Peyer's patch (tissue), 4 donors: ENCODE results near the gene BOLL. TPM values are rescaled to one million over a fixed set of nuclear protein-coding genes. Genes with fewer than 3 reads are reported as not detected.
"Not testable (repeated sequence)": the region's sequence is repeated elsewhere in the genome, so short reads cannot be mapped to it uniquely, and the experiment has no call there.

ENCODE experiments used
- DNase-seq, 3 donors: peaks; one replicate each; pipeline ENCODE4 v3.0.0-alpha.2; 2017 to 2019
- H3K27ac ChIP-seq, 4 donors: fragments of 200-600 bp; sonication (generic); one replicate each; pipeline ENCODE4 v1.5.1; 2016 to 2019
- H3K27me3 ChIP-seq, 2 donors: fragments of 200-600 bp; sonication (generic); one replicate each; pipeline ENCODE4 v1.5.1; 2019
- H3K36me3 ChIP-seq, 3 donors: fragments of 200-600 bp; sonication (generic); one replicate each; pipeline ENCODE4 v1.5.1; 2016 to 2019
- H3K4me1 ChIP-seq, 4 donors: fragments of 200-600 bp; sonication (generic); one replicate each; pipeline ENCODE4 v1.5.1; 2016 to 2019
- H3K4me3 ChIP-seq, 4 donors: fragments of 200-600 bp; sonication (generic); 1 replicate in 3 of 4; 2 replicates in 1 of 4; pipeline ENCODE4 v1.5.1; 2016 to 2019; ENCODE audit warnings: mild to moderate bottlenecking in 1 of 4
- H3K9me3 ChIP-seq, 4 donors: fragments of 200-600 bp; sonication (generic); one replicate each; pipeline ENCODE4 v1.5.1; 2016 to 2019; ENCODE audit warnings: mild to moderate bottlenecking in 1 of 4
- POLR2A ChIP-seq, 2 donors: fragments of 450-650 bp; IDR thresholded peaks; one replicate each; pipeline ENCODE4 v1.5.1; 2017; ENCODE audit warnings: antibody characterized with exemption in 2 of 2, mild to moderate bottlenecking in 2 of 2, moderate library complexity in 2 of 2
- total RNA-seq, 4 donors: library from RNA; depleted of rRNA; stranded (reverse); fragments of >200 nt; gene quantifications; one replicate each; pipeline ENCODE4 v1.1.0, GENCODE V29; 2016
- TF ChIP-seq, protein P1 (sequence below), 6 experiments: fragments of 450-650 bp in 4 of 6; fragments of 200-600 bp in 2 of 6; sonication (generic) in 1 of 6; IDR thresholded peaks; one replicate each; pipeline ENCODE4 v1.5.1; 2017 to 2019; ENCODE audit warnings: antibody characterized with exemption in 6 of 6, mild to moderate bottlenecking in 3 of 6, moderate library complexity in 1 of 6

Gene BOLL
- total RNA-seq, 4 donors from 2014 or later = not detected

DNA sequence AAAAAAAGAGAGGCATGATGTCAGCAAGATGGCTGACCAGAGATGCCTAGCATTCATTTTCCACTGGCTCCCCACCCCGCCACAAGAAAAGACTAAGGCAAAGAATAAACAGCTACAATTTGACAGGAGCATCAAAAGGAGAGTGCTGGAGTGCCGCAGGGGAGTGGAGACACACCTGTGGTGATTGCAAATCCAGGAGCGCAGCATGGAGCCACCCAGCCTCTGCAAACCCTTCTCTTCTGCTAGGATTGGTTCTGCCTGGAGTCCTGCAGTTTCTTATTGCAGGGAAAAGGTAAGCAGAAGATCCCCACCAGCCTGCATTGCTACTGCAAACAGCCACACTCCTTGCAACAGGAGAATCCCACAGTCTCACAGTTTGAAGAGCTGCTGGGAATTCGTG lies 26.1 kb downstream of the BOLL start:
- H3K27me3 ChIP-seq = no peaks in the 10 kb centered on the region
- no peak overlapping the region for H3K4me3 ChIP-seq
- peaks cover 0 to 7% (median 0%) of the 10 kb centered on the region in 4 donors for H3K9me3 ChIP-seq
- H3K36me3 ChIP-seq = no peaks in the 10 kb centered on the region
- H3K4me1 ChIP-seq = no peaks in the 10 kb centered on the region
- TF ChIP-seq, protein P1, sequence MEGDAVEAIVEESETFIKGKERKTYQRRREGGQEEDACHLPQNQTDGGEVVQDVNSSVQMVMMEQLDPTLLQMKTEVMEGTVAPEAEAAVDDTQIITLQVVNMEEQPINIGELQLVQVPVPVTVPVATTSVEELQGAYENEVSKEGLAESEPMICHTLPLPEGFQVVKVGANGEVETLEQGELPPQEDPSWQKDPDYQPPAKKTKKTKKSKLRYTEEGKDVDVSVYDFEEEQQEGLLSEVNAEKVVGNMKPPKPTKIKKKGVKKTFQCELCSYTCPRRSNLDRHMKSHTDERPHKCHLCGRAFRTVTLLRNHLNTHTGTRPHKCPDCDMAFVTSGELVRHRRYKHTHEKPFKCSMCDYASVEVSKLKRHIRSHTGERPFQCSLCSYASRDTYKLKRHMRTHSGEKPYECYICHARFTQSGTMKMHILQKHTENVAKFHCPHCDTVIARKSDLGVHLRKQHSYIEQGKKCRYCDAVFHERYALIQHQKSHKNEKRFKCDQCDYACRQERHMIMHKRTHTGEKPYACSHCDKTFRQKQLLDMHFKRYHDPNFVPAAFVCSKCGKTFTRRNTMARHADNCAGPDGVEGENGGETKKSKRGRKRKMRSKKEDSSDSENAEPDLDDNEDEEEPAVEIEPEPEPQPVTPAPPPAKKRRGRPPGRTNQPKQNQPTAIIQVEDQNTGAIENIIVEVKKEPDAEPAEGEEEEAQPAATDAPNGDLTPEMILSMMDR (IDR thresholded peaks at IDR 0.05) = no peak
- TF ChIP-seq POLR2A (IDR thresholded peaks at IDR 0.05) = no peak
- no peak overlapping the region for H3K27ac ChIP-seq
- no peak for DNase-seq

DNA sequence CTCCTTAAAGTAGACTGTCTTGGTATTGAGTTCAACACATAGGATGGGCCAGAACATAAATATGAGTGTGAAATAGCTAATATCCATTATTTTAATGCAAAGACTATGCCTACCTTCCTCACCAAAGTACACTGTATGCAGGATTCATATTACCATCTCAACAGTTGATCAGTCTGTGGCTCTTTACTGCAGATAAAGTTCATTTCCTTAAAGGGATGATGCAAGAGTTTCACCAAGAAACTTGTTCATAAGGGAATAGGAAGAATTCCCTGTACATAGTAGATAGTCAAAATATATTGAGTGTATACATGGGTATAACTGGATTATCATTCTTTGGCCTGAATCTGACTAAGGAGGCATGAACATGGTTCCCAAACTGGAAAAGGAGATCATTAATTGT lies 44.9 kb downstream of the BOLL start:
- Histone ChIP-seq H3K9me3 (no peaks in the 10 kb centered on the region), H3K4me1 (no peaks in the 10 kb centered on the region), H3K36me3 (no peaks in the 10 kb centered on the region), H3K4me3 (no peak overlapping the region), H3K27ac (no peak overlapping the region), H3K27me3 (no peaks in the 10 kb centered on the region)
- no peak for DNase-seq
- TF ChIP-seq POLR2A (IDR thresholded peaks at IDR 0.05) = no peak
- TF ChIP-seq, protein P1 (IDR thresholded peaks at IDR 0.05) = no peak

DNA sequence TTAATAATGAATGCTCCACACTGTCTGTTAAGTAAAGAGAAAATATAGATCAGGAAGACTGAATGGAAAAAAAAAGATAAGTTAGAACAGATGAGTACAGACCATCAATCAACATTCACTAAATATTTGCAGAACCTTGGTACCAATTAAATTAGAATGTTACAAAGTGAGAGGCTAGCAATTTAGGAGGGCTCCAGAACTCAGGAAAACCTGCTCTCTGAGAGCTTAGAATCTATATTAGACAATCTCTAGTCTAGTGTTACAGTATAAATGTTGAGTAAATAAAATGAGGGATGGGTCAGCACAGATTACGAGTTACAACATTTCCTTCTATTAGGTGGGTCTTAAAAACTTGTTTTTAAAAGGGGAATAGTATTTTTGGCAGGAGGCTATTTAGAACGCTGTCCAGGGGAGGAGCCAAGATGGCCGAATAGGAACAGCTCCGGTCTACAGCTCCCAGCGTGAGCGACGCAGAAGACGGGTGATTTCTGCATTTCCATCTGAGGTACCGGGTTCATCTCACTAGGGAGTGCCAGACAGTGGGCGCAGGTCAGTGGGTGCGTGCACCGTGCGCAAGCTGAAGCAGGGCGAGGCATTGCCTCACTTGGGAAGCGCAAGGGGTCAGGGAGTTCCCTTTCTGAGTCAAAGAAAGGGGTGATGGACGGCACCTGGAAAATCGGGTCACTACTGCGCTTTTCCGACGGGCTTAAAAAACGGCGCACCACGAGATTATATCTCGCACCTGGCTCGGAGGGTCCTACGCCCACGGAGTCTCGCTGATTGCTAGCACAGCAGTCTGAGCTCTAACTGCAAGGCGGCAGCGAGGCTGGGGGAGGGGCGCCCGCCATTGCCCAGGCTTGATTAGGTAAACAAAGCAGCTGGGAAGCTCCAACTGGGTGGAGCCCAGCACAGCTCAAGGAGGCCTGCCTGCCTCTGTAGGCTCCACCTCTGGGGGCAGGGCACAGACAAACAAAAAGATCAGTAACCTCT lies 56.3 kb downstream of the BOLL start:
- H3K27me3 ChIP-seq, H3K27ac ChIP-seq, DNase-seq, H3K4me1 ChIP-seq, H3K4me3 ChIP-seq, H3K36me3 ChIP-seq, H3K9me3 ChIP-seq: not testable (repeated sequence)

DNA sequence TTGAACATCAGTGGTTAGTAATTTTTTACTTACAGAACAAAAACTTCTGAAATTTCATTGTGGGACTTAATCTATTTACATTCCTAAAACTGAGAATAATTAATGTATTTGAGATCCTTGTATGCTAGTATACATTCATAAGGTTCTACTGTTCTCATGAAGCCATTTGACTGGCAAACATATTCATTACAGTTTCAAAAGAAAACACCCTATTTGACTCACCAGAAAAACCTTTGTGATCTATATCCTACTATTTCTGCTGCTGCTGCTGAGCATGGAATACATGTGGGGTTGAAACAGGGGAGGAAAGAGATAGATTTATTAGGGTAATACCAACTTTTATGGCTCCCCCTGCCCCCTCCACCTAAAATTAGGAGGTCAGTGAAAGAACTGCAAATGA lies 58.1 kb downstream of the BOLL start:
- no peak for DNase-seq
- H3K4me3 ChIP-seq = no peak overlapping the region
- no peaks in the 10 kb centered on the region for H3K36me3 ChIP-seq
- H3K9me3 ChIP-seq = no peaks in the 10 kb centered on the region
- H3K27me3 ChIP-seq = no peaks in the 10 kb centered on the region
- TF ChIP-seq, protein P1 (IDR thresholded peaks at IDR 0.05) = no peak
- TF ChIP-seq POLR2A (IDR thresholded peaks at IDR 0.05) = no peak
- no peaks in the 10 kb centered on the region for H3K4me1 ChIP-seq
- H3K27ac ChIP-seq = no peak overlapping the region

DNA sequence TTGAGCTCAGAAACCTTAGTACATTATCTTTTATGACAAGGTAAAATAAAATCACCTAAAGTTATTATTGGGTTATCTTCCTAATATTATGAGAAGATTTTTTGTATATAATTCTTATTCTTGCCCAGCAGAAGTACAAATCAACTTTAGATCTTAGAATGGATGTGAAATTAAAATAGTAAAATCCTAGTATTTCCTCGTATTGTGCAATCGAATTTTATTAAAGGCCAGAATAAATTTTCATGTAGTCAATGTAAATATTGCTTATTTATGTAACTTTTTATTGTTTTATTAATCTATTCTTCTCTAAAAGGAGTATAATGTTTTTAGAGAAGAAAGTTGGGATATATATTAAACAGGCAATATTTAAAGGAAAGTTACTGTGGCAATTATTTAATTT lies 67.3 kb downstream of the BOLL start:
- Histone ChIP-seq H3K4me3 (no peak overlapping the region), H3K27ac (no peak overlapping the region), H3K4me1 (no peaks in the 10 kb centered on the region), H3K27me3 (no peaks in the 10 kb centered on the region), H3K36me3 (no peaks in the 10 kb centered on the region), H3K9me3 (no peaks in the 10 kb centered on the region)
- TF ChIP-seq, protein P1 (IDR thresholded peaks at IDR 0.05) = no peak
- no peak for TF ChIP-seq POLR2A (IDR thresholded peaks at IDR 0.05)
- DNase-seq = no peak

DNA sequence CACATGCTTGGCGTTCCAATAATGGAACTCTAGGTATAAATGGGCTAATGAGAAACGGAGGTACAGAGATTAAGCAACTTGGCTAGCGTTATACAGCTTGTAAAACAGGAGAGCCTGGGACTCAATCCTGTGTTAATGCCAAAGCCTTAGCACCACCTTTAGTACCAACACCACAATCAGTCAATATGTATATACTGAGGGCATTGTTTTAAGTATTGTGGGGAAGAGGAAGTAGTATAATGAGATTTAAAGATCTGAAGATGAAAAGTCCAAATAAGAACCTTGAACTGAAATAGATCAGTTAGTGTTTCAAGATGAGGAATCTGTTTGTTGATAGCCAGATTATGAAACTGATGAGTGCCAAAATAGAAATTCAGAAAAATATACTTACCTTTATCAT lies 71.8 kb downstream of the BOLL start:
- H3K9me3 ChIP-seq = no peaks in the 10 kb centered on the region
- peaks cover 0 to 5% (median 0%) of the 10 kb centered on the region in 3 donors for H3K36me3 ChIP-seq
- no peaks in the 10 kb centered on the region for H3K27me3 ChIP-seq
- TF ChIP-seq POLR2A (IDR thresholded peaks at IDR 0.05) = no peak
- no peak for DNase-seq
- H3K4me1 ChIP-seq = peaks cover 0 to 8% (median 0%) of the 10 kb centered on the region in 4 donors
- H3K4me3 ChIP-seq = no peak overlapping the region
- H3K27ac ChIP-seq = no peak overlapping the region
